ENCODE measurements around the gene MAPKAP1.

MAPKAP1 gene

DNA sequence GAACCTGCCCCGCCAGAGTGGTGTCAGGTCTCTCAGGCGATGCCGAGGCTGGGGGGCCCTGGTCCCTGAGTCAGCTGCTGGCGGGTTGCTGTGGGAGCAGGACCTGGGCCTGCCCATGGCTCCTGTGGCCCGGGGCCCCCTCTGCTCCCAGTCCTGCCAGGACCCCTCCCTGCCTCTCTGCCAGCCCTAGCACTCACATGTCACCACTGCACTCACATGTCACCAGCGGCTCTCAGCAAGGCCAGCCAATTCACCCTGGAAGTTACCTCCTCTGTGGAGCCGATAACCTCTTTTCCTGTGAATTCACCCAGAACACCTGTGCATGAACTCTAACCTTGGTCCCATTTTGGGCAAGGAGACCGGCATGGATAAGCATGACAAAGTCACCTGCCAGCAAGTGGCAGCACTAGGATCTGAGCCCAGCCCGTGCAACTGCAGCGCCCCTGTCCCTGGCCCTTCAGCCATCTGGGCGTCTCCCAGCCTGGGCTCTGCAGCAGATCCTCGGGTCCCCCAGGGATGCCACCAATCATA, 275.2 kb downstream of the MAPKAP1 start:
- peak; percentile 46 for DNase-seq (ENCODE audit: low spot score)

DNA sequence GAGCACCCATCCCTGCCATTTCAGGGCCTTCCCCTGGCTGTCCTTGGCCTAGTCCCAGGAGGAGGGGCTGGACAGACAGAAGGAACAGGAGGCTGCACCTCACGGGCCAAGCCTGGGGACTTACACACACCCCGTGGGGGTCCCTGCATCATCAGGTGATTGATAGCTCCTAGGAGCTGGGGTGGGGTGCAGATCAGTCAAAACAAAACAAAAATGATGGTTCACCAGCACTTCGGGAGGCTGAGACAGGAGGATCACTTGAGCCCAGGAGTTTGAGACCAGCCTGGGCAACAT, 276.0 kb downstream of the MAPKAP1 start:
- DNase-seq (ENCODE audit: low spot score) = no peak

DNA sequence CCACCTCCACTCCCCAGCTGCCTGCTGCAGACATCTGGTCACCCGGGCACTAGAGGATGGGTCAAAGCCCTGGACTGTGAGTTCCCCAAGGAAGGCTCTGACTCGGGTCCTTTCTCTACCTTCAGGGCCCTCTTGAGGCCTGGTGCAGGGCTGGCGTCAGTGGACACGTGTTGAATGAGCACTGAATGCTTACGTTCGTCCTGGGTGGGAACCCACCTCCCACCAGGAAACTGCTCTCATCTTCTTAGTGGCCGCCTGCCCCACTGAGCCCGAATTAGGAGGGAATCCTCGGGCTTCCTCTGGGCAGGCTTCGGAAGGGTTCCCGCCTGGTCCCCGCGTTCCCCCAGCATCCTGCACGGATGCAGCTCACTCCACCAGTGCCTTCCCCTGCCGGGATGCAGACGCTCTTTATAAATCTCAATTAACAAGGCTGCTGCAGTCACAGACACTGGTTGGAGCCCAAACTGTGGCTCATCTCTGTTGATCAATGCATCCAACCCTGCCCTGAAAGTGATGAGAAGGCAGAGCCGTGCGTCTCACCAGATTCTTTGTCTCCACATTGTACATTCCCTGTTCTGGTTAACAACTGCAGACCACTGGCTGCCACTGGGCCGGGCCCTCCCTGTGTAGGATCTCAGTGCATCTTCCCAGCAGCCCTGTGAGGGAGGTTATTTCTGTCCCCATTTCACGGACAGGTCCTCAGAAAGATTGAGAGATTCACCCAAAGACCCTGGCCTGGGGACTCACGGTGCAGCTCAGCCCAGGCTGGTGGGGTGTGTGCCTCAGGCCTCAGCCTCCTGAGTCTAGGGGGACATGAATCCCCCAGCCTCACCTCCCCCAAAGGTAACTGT, 276.6 kb downstream of the MAPKAP1 start:
- DNase-seq (ENCODE audit: low spot score) = no peak

DNA sequence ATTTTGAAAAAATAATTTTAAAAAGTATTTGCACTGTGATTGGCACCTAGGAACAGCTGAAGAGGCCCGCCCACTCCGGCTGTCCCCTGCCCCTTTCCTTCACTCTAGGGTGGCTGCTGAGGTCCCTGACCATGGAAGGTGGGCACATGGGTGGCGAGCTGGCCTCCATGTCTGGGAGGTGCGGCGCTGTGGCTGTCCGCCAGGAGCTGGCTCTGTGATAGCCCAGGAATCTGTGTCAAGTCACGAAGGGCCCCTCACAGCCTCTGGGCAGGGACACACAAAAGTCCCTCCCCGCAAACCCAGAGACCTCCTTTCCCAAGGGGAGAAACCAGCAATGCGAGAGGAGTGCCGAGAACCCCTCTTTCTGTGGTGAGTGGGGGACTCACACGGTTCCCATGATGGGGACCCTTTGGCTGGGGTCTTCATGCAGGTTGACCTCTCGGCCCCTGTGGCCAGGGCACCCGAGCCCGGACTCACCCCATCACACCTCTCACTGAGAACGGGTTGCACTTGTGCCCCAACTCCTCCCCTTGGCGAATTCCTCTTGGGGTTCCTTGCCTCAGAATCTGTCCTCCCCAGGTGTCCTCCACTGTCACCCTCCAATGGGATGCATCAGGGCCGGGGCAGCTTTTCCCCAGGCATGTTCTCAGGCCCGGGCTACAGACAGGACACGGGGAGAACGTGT, 277.4 kb downstream of the MAPKAP1 start:
- DNase-seq (ENCODE audit: low spot score) = no peak

DNA sequence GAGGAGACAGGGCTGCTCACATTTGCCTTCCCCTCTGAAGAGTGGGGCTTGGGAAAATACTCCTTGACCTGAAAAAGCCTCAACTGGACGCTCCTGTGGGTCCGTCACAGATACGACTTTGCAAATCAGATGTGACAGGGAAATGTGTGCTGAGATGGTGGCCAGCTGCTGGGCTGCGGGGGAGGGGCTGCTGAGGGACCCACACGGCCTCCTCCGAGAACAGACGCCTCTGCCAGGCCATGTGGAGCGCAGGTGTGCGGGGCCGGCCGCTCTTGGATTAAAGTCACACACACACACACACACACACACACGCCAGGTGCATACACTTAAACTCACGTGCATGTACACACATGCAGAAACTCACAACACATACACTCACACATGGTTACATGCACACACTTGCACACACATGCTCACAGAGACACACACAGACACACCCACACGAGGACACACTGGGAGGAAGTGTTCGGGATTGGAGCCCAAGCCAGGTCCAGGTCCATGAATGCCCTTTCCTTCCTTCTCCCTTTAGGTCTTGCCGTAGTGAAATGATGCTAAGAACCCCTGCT, 278.0 kb downstream of the MAPKAP1 start:
- DNase-seq (ENCODE audit: low spot score) = no peak

DNA sequence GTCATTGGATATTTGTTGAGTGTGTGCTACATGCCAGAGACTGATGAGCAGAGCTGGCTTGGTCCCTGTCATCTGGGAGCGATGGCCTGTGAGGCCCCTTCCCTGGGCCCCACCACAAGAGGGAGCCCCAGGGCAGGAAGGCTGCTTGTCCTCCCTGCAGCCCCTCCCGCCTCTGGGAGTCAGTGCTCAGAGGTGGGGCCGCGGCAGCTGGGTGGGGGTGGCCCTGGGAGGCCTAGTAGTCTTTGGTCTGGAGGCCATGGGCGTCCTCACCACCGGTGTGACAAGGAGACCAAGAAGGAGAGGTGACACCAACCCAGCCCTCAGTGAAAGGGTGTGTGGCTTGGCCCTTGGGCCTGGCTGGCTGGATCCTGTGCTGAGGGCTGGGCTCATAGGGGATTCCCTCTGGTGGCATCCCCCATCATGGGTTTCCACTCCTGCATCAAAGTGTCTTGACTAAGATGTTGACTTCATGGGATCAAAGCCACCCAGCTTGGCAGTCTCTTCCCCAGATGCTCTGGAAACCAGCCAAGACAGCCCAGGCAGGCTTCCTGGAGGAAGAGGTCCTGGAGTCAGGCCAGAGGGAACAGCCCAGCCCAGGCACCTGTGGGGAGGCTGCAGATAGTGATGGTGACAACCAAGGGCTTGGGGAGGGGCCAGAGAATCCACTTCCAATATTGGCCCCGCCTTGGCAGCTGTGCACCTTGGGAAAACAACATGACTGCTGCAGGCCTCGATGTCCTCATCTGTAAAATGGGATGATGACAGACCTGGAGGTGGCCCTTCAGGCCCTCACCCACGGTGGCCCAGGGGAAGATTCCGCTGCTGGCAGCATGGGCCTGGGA, 278.7 kb downstream of the MAPKAP1 start:
- no peak for DNase-seq (ENCODE audit: low spot score)

DNA sequence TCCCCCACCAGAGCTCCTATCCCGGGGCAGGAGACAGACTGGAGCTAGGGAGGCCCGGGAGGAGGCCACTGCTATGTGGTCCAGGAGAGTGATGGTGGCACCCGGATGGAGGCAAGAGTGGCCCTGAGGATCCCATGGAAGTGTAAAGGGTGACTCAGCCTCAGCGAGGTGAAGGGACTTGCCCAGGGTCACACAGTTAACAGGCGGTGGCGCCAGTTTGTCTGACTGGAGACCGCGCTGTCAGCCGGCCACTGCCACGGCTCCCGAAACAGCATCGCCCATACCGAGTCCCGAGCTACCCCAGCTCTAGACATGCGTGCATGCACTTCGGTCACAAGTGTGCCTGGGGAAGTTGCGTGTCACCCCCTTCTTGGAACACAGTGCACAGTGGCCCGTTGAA, 279.5 kb downstream of the MAPKAP1 start:
- DNase-seq (ENCODE audit: low spot score) = no peak

DNA sequence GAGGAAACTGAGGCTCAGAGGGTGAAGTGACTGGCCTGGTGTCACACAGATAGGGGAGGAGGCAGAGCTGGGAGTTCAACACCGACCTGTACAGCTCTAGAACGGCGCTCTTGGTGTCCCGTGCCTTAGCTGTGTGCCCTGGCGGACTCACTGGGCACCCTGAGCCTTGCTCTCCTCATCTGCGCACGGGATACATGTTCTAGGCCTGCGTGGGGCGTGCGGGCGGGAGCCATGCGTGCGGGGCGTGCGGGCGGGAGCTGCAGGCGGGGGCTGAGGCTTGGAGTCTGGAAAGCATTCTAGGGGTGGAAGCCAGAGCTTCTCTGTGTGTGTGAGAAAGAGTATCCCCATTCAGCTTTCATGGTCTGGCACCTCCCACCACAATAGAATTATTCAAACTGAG, 280.1 kb downstream of the MAPKAP1 start:
- DNase-seq (ENCODE audit: low spot score) = no peak

DNA sequence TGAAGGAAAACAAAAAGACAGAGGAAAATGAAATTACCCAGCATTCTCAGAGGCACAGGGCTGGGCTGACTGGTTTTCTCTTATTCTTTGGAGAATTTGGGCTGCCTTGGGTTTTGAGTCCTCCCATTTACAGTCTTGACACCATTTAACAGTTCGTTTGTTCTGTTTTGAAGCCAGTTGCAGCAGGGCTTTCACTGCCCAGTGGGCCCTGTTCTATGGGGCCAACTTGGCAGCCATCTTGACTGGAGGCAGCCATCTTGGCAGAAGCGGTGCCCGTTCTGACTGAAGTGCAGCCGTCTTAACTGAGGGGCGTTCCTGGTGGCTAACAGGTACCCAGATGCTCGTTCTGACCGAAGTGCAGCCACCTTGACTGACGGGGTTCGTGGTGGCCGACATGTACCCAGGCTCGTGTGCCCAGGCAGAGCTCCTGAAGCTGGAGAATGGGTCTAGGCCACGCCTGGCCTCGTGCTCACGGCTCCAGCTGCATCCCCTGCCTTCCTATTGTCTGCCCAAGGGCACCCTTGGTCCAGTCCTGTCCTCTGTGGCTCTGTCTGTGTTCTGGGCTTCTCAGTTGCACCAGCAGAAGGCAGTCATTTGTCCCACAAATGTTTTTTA, 281.0 kb downstream of the MAPKAP1 start:
- no peak for DNase-seq (ENCODE audit: low spot score)

DNA sequence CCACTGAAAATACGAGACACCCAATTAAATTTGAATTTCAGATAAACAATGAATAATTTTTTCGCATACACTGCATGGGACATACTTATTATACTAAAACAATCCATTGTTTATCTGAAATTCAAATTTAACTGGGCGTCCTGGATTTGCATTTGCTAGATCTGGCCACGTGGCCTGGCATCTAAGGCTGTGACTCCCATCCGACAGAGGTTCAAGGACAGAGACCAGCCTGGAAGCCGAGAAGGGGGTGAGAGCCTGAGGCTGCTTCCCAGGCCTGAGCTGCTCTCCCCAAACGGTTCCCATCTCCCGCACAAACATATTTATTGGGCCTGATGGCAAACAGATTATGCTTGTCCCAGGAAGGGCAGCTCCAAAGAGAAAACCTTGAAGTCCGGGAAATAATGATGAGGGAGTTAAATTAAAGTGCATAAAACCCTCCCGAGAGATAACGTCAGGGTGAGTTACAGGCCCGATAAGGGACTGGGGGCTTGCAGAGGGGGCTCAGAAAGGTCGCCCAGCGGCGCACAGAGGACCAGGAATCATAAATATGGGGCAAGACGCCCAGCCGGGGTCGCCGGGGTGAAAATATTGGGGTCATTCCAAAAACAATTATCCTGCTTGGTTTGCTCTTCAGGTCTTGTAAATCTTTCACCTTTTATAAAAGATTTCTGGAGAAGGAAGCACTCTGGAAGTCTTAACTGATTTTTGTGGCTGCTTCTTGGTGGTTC, 281.7 kb downstream of the MAPKAP1 start:
- DNase-seq (ENCODE audit: low spot score) = no peak

DNA sequence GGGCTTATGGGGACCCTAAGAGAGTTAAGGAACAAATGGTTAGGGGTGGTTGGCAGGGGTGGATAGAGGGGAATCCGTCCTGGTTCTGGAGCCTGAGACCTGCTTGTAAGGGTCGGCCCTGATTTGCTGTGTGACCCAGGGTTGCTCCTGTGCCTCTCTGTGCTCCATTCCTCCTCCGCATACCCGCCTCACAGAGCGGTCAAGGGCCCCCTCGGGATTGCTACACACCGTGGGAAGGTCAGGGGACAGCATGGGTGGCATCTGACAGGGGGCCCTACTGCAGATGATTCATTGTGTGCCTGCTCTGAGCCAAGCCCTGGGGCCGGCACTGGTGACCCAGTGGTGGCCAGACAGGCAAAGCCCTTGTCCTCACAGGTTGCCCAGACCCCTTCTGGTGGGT, 283.0 kb downstream of the MAPKAP1 start:
- no peak for DNase-seq (ENCODE audit: low spot score)

DNA sequence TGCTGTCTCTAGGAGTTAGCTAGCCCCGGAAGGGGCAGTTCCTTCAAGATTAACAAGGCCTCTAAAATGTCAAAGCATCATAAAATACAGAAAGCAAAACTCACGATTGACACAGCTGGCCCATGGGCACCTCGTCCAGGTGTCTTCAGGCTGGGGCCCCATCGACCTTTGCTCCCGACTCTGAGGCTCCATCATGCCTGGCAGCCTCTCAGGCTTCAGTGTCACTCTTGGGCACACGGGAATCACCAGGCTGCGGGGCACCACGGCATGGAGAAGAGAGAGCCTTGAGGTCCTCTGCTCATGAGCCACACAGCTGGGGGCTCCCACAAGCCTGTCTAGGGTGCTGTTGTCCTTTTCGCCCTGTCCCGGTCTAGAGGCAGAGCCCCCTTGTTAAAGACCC, 284.2 kb downstream of the MAPKAP1 start:
- no peak for DNase-seq (ENCODE audit: low spot score)

DNA sequence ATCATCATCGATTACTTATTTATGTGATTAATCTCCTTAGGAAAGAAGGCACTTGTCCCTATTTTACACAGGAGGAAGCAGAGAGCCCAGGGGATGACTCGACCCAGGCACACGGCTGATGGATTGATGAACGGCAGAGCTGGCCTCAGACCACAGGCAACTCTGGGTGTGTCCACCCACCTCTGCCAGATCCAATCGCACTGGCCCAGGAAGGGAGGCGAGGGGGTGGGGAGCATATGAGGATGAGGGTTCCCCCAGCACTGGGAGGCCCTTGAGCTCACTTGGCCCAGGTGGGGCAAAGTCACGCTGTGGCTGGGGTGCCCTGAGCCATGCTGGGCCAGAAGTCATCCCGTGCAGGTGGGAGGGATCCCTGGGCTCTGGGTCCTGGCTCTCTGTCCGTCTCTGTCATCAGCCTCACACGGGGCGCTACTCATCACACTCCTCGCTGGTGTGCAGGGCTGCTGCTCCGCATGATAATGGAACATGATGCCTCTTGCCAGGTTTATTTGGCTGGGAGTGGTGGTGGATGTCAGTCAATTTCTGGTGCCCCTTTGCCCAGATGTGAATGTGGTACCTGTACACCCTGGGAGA, 285.3 kb downstream of the MAPKAP1 start:
- no peak for DNase-seq (ENCODE audit: low spot score)

DNA sequence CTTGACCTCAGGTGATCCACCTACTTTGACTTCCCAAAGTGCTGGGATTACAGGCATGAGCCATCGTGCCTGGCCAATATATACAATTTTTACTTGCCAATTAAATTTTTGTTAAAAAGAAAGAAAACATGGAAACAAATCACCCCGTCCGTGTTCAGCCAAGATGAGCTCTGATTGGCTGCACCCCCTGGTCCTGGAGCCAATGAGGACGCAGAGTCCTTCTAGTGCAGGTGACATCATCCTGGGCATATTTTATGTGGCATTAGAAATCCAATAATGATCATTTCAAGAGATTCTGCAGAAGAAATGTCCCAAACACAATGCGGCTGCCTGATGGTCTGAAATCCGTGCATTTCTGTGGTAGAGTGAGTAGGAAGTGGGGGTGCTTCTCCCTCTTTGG, 285.8 kb downstream of the MAPKAP1 start:
- DNase-seq (ENCODE audit: low spot score) = no peak

DNA sequence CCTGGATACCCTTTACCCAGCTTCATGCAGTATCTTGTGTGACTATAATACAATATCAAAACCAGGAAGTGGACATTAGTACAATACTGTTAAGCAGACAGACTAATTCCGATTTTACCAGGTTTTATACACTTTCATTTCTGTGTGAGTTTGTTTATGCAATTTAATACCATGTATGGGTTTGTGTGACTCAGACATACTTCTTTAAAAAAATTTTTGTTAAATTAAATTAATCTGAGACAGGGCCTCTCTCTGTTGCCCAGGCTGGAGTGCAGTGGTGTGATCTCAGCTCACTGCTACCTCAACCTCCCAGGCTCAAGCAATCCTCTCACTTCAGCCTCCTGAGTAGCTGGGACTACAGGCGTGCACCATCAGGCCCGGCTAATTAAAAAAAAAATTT, 288.6 kb downstream of the MAPKAP1 start:
- no peak for DNase-seq (ENCODE audit: low spot score)

DNA sequence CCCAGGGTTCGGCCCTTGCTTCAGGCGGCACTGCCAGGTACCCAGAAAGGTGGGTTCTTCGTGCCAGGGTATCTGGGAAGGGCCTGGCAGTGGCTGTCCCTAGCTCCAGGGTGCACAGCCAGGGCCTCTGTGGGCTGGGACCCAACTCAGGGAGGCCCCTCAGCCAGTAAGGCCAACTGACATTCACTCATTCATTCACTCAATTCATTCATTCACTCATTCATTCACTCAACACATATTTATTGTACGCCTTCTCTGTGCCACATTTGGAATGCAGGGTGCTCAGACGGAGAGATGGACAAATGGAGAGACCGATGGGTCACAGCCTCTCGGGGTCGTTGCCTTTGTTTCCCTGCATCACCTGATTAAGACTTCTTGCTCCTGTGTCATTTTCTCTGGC, 290.5 kb downstream of the MAPKAP1 start:
- no peak for DNase-seq (ENCODE audit: low spot score)

DNA sequence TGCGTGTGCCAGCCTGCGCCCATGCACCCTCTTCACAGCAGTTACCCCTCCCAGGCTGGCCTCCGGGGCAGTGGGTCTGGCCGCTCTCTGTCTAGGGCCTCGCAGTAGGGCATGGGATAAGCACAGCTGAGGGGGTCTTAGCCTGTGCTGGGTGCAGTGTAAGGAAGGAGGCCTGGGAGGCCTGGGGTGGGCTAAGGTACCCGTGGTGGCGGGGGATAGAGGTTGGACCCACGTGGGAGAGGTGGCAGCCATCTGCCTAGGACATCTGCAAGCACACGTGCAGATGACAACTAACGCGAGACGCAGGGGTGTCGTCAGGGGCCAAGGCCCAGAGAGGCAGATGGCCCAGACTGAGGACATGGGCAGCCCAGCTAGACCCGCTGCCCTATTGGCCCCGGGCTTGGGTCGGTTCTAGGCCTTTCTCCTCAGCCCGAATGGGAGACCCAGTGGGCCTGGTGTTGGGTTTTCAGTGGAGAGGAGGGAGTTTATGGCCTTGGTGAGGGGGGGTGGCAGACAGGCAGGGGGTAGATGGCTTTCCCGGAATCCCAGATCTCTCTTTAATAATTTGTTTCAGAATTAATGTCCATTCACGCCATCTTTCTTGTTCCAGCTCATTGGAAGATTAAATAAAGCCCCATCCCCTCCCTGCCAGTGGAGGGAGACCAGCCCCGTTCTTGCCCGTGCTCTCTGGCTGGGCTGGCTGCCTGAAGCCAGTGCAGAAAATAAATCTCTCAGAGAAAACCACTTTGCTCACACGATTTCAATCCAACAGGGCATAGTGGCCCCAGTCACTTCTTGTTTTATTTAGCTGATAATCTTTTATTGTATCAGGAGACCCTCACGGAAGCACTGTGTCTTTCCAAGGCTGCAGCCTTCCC, 291.2 kb downstream of the MAPKAP1 start:
- DNase-seq (ENCODE audit: low spot score) = no peak

DNA sequence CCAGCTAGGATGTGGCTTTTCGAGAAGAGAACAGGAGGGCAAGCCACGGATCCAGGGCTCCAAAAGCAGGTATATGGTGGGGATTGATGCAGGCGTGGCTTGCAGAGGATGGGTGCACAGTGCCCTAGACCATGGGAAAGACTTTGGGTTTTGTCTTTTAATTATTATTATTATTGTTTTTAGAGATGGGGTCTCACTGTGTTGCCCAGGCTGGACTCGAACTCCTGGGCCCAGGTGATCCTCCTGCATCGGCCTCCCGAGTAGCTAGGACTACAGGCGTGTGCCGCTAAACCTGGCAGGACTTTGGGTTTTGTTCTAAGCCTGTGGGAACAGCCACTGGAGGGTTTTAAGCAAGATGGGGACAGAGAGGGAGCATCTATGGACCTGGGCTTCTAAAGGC, 293.4 kb downstream of the MAPKAP1 start:
- DNase-seq (ENCODE audit: low spot score) = no peak

DNA sequence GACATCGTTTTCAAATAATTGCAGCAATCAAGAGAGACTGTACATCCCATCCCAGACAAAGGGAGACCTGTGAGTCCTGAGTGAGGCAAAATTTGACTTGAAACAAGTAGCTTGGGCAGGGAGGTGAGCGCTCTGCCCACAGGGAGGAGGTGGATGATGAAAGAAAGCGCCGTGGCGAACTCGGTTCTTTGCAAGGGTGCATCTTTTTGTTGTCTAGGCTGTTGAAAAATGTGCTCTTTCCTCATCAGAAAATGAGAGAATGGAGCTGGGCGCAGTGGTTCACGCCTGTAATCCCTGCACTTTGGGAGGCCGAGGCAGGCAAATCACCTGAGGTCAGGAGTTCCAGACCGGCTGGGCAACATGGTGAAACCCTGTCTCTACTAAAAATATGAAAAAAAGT, 294.8 kb downstream of the MAPKAP1 start:
- no peak for DNase-seq (ENCODE audit: low spot score)

Data from ecto neural progenitor cell (in vitro differentiated cells).